OCI-M2 (cell line): Measurements from ENCODE around the gene OR2S2.
A peak's percentile ranks its signal among the peaks of the same experiment; 100 is the strongest.
"Not testable (repeated sequence)": the region's sequence is repeated elsewhere in the genome, so short reads cannot be mapped to it uniquely, and the experiment has no call there.

Source experiments
- DNase-seq: peaks from one replicate; lab custom pipeline; 2025; ENCODE audit not compliant: unreplicated experiment; lab: John Stamatoyannopoulos, UW

OR2S2 gene

GRCh38 chr9:35934069-35934468 lies 23.9 kb downstream of the OR2S2 start:
- DNase-seq: not testable (repeated sequence)

GRCh38 chr9:35933550-35934067 lies 24.3 kb downstream of the OR2S2 start:
- no peak for DNase-seq

GRCh38 chr9:35932735-35933134 lies 25.2 kb downstream of the OR2S2 start:
- no peak for DNase-seq

GRCh38 chr9:35930989-35931388 lies 27.0 kb downstream of the OR2S2 start:
- no peak for DNase-seq

- no peak for DNase-seq
Measured at GRCh38 chr9:35930521-35930920, 27.4 kb downstream of the OR2S2 start.

GRCh38 chr9:35929453-35929718 lies 28.6 kb downstream of the OR2S2 start:
- DNase-seq: no peak

GRCh38 chr9:35928591-35929452 lies 29.1 kb downstream of the OR2S2 start:
- DNase-seq: no peak

- peak; percentile 31 for DNase-seq
Measured at GRCh38 chr9:35923927-35924763, 33.8 kb downstream of the OR2S2 start.

GRCh38 chr9:35923598-35923926 lies 34.4 kb downstream of the OR2S2 start:
- DNase-seq: no peak

GRCh38 chr9:35920051-35920620 lies 37.8 kb downstream of the OR2S2 start:
- DNase-seq: no peak

GRCh38 chr9:35919212-35920008 lies 38.5 kb downstream of the OR2S2 start:
- no peak for DNase-seq

- DNase-seq: no peak
Measured at GRCh38 chr9:35918780-35919179, 39.2 kb downstream of the OR2S2 start.

- DNase-seq: no peak
Measured at GRCh38 chr9:35917261-35917660, 40.7 kb downstream of the OR2S2 start.

- no peak for DNase-seq
Measured at GRCh38 chr9:35915681-35916294, 42.2 kb downstream of the OR2S2 start.

GRCh38 chr9:35914301-35914807 lies 43.6 kb downstream of the OR2S2 start:
- DNase-seq: no peak

GRCh38 chr9:35913429-35913828 lies 44.5 kb downstream of the OR2S2 start:
- DNase-seq: not testable (repeated sequence)

- DNase-seq: no peak
Measured at GRCh38 chr9:35912791-35913400, 45.1 kb downstream of the OR2S2 start.

GRCh38 chr9:35911690-35912089 lies 46.3 kb downstream of the OR2S2 start:
- no peak for DNase-seq

GRCh38 chr9:35910613-35911359 lies 47.2 kb downstream of the OR2S2 start:
- no peak for DNase-seq
